Ishikawa (cell line): ENCODE results near the gene SORBS2.
A peak's percentile ranks its signal among the peaks of the same experiment; 100 is the strongest.

ENCODE experiments used
- CEBPB ChIP-seq: IDR thresholded peaks from 2 replicates; pipeline ENCODE4 v1.6.1; 2012
- CREB1 ChIP-seq: IDR thresholded peaks from 2 replicates; pipeline ENCODE4 v1.6.1; 2012; ENCODE audit warnings: low read depth
- EGR1 ChIP-seq: IDR thresholded peaks from 2 replicates; pipeline ENCODE4 v1.6.1; 2012
- EP300 ChIP-seq: IDR thresholded peaks from 2 replicates; pipeline ENCODE4 v1.6.1; 2012; ENCODE audit warnings: borderline replicate concordance
- FOXM1 ChIP-seq: IDR thresholded peaks from 2 replicates; pipeline ENCODE4 v1.6.1; 2012; ENCODE audit warnings: low read depth, borderline replicate concordance
- NFIC ChIP-seq: IDR thresholded peaks from 2 replicates; pipeline ENCODE4 v1.6.1; 2012
- RAD21 ChIP-seq: IDR thresholded peaks from 2 replicates; pipeline ENCODE4 v1.6.1; 2012; ENCODE audit warnings: low read depth
- REST ChIP-seq: IDR thresholded peaks from 2 replicates; pipeline ENCODE4 v1.6.1; 2012; ENCODE audit warnings: low read depth, mild to moderate bottlenecking
- TAF1 ChIP-seq: IDR thresholded peaks from 2 replicates; pipeline ENCODE4 v1.6.1; 2012; ENCODE audit warnings: low read depth, mild to moderate bottlenecking
- TCF12 ChIP-seq: IDR thresholded peaks from 2 replicates; pipeline ENCODE4 v1.6.1; 2012; ENCODE audit warnings: low read depth
- TEAD4 ChIP-seq: IDR thresholded peaks from 2 replicates; pipeline ENCODE4 v1.6.1; 2012
- YY1 ChIP-seq: IDR thresholded peaks from 2 replicates; pipeline ENCODE4 v1.6.1; 2012; ENCODE audit warnings: low read depth
- ZBTB7A ChIP-seq: IDR thresholded peaks from 2 replicates; pipeline ENCODE4 v1.6.1; 2012; ENCODE audit warnings: low read depth
- TF ChIP-seq, protein P1 (sequence below): IDR thresholded peaks from 2 replicates; pipeline ENCODE4 v1.6.1; 2012
- TF ChIP-seq, protein P2 (sequence below): IDR thresholded peaks from 2 replicates; pipeline ENCODE4 v1.6.1; 2012

The SORBS2 gene

DNA sequence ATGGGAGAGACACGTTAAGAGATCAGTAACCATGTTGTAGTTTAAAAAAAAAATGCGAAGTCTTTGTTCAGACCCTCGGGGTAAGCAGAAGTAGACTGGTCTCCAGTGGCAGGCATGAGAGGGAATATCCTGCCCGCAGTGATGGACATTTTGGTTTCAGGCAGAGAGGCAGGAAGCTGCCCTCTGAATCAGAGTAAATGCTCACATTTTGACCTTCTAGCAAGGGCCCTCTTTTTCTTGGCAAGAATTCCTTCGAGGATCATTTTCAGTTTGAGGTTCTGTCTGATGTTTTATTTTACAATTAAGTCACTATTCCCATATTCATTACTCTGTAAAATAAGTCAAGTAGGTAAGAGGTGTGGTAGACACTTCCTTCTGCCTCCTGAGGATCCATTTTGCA lies 28.4 kb downstream of the SORBS2 start:
- TF ChIP-seq EP300 (no peak), CREB1 (no peak), ZBTB7A (no peak), RAD21 (no peak), CEBPB (no peak), TCF12 (no peak), TAF1 (no peak), REST (no peak), EGR1 (no peak), FOXM1 (no peak), NFIC (no peak), YY1 (no peak), TEAD4 (no peak)
- TF ChIP-seq, protein P1, sequence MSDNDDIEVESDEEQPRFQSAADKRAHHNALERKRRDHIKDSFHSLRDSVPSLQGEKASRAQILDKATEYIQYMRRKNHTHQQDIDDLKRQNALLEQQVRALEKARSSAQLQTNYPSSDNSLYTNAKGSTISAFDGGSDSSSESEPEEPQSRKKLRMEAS = no peak
- TF ChIP-seq, protein P2, sequence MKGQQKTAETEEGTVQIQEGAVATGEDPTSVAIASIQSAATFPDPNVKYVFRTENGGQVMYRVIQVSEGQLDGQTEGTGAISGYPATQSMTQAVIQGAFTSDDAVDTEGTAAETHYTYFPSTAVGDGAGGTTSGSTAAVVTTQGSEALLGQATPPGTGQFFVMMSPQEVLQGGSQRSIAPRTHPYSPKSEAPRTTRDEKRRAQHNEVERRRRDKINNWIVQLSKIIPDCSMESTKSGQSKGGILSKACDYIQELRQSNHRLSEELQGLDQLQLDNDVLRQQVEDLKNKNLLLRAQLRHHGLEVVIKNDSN = no peak

- TF ChIP-seq ZBTB7A = no peak
- peak; percentile 67 for TF ChIP-seq NFIC
- TF ChIP-seq TEAD4 = no peak
- TF ChIP-seq, protein P1 = no peak
- no peak for TF ChIP-seq REST
- no peak for TF ChIP-seq TCF12
- no peak for TF ChIP-seq EGR1
These were observed 29.5 kb downstream of the SORBS2 start for GRCh38 chr4:185782523-185782922.

DNA sequence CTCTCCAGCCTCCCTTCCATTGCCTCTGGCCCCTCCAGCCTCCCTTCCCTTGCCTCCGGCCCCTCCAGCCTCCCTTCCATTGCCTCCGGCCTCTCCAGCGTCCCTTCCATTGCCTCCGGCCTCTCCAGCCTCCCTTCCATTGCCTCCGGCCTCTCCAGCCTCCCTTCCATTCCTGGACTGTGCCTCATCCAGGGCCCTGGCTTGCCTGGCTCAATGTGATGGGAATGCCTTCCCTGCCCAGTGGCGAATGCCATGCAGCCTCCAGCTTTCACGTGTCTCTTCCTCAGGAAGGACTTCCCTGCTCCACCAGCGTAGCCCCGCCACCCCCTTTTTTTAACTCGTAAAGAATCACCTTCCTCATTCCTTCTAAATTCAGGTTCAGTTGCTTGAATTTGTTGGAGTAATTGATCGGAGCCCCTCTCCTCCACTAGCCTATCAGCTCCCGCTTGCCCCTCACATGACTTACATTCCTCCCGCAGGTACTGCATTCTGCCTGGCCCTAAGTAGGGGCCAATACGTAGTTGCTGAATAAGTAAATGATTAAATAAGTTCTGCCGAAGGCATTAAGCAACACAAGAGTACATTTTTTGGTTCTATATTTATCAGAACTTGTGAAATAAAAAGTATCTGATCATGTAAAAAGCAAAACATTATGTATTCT lies 30.3 kb downstream of the SORBS2 start:
- no peak for TF ChIP-seq CREB1
- no peak for TF ChIP-seq CEBPB
- TF ChIP-seq TCF12 = no peak
- TF ChIP-seq FOXM1 = no peak
- no peak for TF ChIP-seq TAF1
- TF ChIP-seq RAD21 = no peak
- no peak for TF ChIP-seq REST
- TF ChIP-seq EGR1 = no peak
- TF ChIP-seq NFIC = no peak
- TF ChIP-seq, protein P2 = no peak
- no peak for TF ChIP-seq ZBTB7A
- TF ChIP-seq TEAD4 = no peak
- TF ChIP-seq, protein P1 = no peak
- TF ChIP-seq EP300 = no peak
- no peak for TF ChIP-seq YY1

- no peak for TF ChIP-seq TEAD4
- TF ChIP-seq FOXM1 = no peak
- TF ChIP-seq CREB1 = no peak
- TF ChIP-seq NFIC = no peak
- TF ChIP-seq TAF1 = no peak
- TF ChIP-seq EGR1 = no peak
- no peak for TF ChIP-seq EP300
- TF ChIP-seq TCF12 = no peak
- TF ChIP-seq, protein P1 = no peak
- TF ChIP-seq RAD21 = no peak
- TF ChIP-seq CEBPB = no peak
- TF ChIP-seq REST = no peak
These were observed 31.5 kb downstream of the SORBS2 start for GRCh38 chr4:185780472-185780871.
